HL-60 (cell line): ENCODE measurements around the gene CENPQ.
"Not testable (repeated sequence)": the region's sequence is repeated elsewhere in the genome, so short reads cannot be mapped to it uniquely, and the experiment has no call there.

ENCODE experiments used
- DNase-seq, 2 experiments: peaks; one replicate each; pipeline ENCODE4 v3.0.0-alpha.2; 2010 to 2020; ENCODE audit warnings: low read depth in 1 of 2, low spot score in 1 of 2
- H3K27ac ChIP-seq: fragments of 250-450 bp; sonication (Bioruptor Pico); replicated peaks from 2 replicates; pipeline ENCODE4 v1.5.1; 2020; ENCODE audit warnings: mild to moderate bottlenecking, moderate library complexity
- H3K27me3 ChIP-seq: fragments of 250-450 bp; sonication (Bioruptor Pico); 2 replicates; pipeline ENCODE4 v1.5.1; 2021; ENCODE audit warnings: mild to moderate bottlenecking, moderate library complexity; ENCODE audit not compliant: insufficient read depth, poor library complexity, severe bottlenecking
- H3K4me3 ChIP-seq: replicated peaks from 2 replicates; pipeline ENCODE4 v1.5.1; 2011; ENCODE audit warnings: mild to moderate bottlenecking, control low read depth, low read length; ENCODE audit not compliant: insufficient read depth
- GABPA ChIP-seq: IDR thresholded peaks from 2 replicates; pipeline ENCODE4 v1.6.1; 2012; ENCODE audit warnings: low read depth
- POLR2AphosphoS5 ChIP-seq: IDR thresholded peaks from 2 replicates; pipeline ENCODE4 v1.6.1; 2012; ENCODE audit warnings: low read depth
- SPI1 ChIP-seq: IDR thresholded peaks from 2 replicates; pipeline ENCODE4 v1.6.1; 2012; ENCODE audit warnings: low read depth, mild to moderate bottlenecking, borderline replicate concordance
- TF ChIP-seq, protein P1 (sequence below): IDR thresholded peaks from 2 replicates; pipeline ENCODE4 v1.6.1; 2012; ENCODE audit warnings: low read depth; ENCODE audit not compliant: insufficient replicate concordance
- TF ChIP-seq, protein P2 (sequence below): IDR thresholded peaks from one replicate; pipeline ENCODE4 v1.5.1; 2011; ENCODE audit warnings: low read length, control low read depth, inconsistent platforms; ENCODE audit not compliant: insufficient read depth

CENPQ gene

DNA sequence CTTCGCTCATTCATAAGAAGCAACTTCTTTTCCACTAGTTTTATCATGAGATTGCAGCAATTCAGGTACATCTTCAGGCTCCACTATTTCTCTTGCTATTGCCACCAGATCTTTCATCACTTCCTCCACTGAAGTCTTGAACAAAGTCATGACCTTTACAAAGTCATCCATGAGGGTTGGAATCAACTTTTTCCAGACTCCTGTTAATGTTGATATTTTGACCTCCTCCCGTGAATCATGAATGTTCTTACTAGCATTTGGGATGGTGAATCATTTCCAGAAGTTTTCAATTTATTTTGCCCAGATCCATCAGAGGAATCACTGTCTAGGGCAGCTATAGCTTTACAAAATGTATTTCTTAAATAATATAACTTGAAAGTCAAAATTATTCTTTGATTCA is 1.5 kb downstream of the CENPQ start:
- no peak overlapping the region for H3K4me3 ChIP-seq
- no peak for DNase-seq
- TF ChIP-seq POLR2AphosphoS5: no peak
- TF ChIP-seq, protein P1, sequence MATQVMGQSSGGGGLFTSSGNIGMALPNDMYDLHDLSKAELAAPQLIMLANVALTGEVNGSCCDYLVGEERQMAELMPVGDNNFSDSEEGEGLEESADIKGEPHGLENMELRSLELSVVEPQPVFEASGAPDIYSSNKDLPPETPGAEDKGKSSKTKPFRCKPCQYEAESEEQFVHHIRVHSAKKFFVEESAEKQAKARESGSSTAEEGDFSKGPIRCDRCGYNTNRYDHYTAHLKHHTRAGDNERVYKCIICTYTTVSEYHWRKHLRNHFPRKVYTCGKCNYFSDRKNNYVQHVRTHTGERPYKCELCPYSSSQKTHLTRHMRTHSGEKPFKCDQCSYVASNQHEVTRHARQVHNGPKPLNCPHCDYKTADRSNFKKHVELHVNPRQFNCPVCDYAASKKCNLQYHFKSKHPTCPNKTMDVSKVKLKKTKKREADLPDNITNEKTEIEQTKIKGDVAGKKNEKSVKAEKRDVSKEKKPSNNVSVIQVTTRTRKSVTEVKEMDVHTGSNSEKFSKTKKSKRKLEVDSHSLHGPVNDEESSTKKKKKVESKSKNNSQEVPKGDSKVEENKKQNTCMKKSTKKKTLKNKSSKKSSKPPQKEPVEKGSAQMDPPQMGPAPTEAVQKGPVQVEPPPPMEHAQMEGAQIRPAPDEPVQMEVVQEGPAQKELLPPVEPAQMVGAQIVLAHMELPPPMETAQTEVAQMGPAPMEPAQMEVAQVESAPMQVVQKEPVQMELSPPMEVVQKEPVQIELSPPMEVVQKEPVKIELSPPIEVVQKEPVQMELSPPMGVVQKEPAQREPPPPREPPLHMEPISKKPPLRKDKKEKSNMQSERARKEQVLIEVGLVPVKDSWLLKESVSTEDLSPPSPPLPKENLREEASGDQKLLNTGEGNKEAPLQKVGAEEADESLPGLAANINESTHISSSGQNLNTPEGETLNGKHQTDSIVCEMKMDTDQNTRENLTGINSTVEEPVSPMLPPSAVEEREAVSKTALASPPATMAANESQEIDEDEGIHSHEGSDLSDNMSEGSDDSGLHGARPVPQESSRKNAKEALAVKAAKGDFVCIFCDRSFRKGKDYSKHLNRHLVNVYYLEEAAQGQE: no peak
- TF ChIP-seq GABPA: no peak
- TF ChIP-seq SPI1: no peak
- TF ChIP-seq, protein P2, sequence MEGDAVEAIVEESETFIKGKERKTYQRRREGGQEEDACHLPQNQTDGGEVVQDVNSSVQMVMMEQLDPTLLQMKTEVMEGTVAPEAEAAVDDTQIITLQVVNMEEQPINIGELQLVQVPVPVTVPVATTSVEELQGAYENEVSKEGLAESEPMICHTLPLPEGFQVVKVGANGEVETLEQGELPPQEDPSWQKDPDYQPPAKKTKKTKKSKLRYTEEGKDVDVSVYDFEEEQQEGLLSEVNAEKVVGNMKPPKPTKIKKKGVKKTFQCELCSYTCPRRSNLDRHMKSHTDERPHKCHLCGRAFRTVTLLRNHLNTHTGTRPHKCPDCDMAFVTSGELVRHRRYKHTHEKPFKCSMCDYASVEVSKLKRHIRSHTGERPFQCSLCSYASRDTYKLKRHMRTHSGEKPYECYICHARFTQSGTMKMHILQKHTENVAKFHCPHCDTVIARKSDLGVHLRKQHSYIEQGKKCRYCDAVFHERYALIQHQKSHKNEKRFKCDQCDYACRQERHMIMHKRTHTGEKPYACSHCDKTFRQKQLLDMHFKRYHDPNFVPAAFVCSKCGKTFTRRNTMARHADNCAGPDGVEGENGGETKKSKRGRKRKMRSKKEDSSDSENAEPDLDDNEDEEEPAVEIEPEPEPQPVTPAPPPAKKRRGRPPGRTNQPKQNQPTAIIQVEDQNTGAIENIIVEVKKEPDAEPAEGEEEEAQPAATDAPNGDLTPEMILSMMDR: no peak

DNA sequence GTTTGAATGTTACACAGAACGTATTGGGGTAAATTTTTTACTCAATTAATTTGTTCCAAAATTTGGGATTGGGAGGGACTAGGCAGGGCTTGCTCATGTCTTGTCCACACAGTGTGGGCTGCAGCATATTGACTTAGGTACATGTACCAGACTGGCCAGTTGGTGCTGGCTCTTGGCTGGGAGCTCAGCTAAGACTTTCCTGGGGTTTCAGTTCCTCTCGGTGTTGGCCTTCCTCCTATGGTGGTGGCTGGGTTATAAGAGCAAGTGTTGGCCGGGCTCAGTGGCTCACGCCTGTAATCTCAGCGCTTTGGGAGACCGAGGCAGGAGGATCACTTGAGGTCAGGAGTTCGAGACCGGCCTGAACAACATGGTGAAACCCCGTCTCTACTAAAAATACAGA is 4.9 kb downstream of the CENPQ start:
- no peak for DNase-seq
- no peaks in the 10 kb centered on the region for H3K27me3 ChIP-seq
- H3K4me3 ChIP-seq: no peak overlapping the region
- TF ChIP-seq GABPA (no peak), POLR2AphosphoS5 (no peak), SPI1 (no peak)
- TF ChIP-seq, protein P1: no peak
- TF ChIP-seq, protein P2: no peak
- H3K27ac ChIP-seq: no peak overlapping the region

More for the DNA sequence above, 1.5 kb downstream of the CENPQ start:
- no peaks in the 10 kb centered on the region for H3K27me3 ChIP-seq
- H3K27ac ChIP-seq: no peak overlapping the region; the same call in none of the 2 replicates

DNA sequence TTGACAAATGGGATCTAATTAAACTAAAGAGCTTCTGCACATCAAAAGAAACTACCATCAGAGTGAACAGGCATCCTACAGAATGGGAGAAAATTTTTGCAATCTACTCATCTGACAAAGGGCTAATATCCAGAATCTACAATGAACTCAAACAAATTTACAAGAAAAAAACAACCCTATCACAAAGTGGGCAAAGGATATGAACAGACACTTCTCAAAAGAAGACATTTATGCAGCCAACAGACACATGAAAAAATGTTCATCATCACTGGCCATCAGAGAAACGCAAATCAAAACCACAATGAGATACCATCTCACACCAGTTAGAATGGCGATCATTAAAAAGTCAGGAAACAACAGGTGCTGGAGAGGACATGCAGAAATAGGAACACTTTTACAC is 13.4 kb downstream of the CENPQ start:
- H3K27me3 ChIP-seq, DNase-seq, H3K27ac ChIP-seq, H3K4me3 ChIP-seq: not testable (repeated sequence)

DNA sequence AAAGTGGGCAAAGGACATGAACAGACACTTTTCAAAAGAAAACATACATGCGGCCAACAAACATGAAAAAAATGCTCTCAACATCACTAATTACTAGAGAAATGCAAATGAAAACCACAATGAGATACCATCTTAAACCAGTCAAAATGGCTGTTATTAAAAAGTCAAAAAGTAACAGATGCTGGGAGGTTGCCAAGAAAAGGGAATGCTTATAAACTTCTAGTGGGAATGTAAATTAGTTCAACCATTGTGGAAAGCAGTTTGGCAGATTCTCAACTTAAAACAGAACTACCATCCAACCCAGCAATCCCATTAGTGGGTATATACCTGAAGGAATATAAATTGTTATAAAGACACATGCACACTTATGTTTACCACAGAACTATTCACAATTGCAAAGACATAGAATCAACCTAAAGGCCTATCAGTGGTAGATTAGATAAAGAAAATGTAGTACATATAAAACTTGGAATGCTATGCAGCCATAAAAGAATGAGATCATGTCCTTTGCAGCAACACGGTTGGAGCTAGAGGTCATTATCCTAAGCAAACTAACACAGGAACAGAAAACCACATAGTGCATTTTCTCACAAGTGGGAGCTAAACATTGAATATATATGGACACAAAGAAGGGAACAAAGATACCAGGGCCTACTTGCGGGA is 16.3 kb downstream of the CENPQ start:
- Histone ChIP-seq H3K27ac (no peak overlapping the region), H3K4me3 (no peak overlapping the region), H3K27me3 (no peaks in the 10 kb centered on the region)
- TF ChIP-seq, protein P1: no peak
- TF ChIP-seq, protein P2: no peak
- TF ChIP-seq GABPA: no peak
- TF ChIP-seq POLR2AphosphoS5: no peak
- TF ChIP-seq SPI1: no peak
- no peak for DNase-seq

DNA sequence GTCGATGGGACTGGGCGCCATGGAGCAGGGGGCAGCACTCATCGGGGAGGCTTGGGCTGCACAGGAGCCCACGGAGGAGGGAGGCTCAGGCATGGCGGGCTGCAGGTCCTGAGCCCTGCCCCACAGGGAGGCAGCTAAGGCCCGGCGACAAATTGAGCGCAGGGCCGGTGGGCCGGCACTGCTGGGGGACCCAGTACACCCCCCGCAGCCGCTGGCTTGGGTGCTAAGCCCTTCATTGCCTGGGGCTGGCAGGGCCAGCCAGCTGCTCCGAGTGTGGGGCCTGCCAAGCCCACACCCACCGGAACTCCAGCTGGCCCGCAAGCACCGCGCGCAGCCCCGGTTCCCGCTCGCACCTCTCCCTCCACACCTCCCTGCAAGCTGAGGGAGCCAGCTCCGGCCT is 18.7 kb downstream of the CENPQ start:
- not testable (repeated sequence) for H3K27ac ChIP-seq, DNase-seq, H3K27me3 ChIP-seq, H3K4me3 ChIP-seq

DNA sequence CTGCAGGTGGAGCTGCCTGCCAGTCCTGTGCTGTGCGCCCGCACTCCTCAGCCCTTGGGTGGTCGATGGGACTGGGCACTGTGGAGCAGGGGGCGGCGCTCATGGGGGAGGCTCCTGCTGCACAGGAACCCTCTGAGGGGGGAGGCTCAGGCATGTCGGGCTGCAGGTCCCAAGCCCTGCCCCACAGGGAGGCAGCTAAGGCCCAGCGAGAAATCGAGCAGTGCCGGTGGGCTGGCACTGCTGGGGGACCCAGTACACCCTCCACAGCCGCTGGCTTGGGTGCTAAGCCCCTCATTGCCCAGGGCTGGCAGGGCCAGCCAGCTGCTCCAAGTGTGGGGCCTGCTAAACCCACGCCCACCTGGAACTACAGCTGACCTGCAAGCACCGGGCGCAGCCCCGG is 20.2 kb downstream of the CENPQ start:
- DNase-seq, H3K27me3 ChIP-seq, H3K4me3 ChIP-seq, H3K27ac ChIP-seq: not testable (repeated sequence)
